HCEC 1CT (cell line): ENCODE measurements around the gene ABCA3.
A peak's percentile ranks its signal among the peaks of the same experiment; 100 is the strongest.
"Not testable (repeated sequence)": the region's sequence is repeated elsewhere in the genome, so short reads cannot be mapped to it uniquely, and the experiment has no call there.

ENCODE experiments used
- DNase-seq: peaks from one replicate; pipeline ENCODE4 v3.0.0-alpha.2; 2017

ABCA3 gene

GRCh38 chr16:2250652-2251295 is 89.8 kb downstream of the ABCA3 start:
- DNase-seq: peak; percentile 14

- DNase-seq: no peak
Observed at GRCh38 chr16:2246301-2246885, 94.1 kb downstream of the ABCA3 start.

GRCh38 chr16:2244926-2245795 is 95.4 kb downstream of the ABCA3 start:
- DNase-seq: no peak

GRCh38 chr16:2244301-2244700 is 96.2 kb downstream of the ABCA3 start:
- DNase-seq: no peak

GRCh38 chr16:2243781-2244180 is 96.7 kb downstream of the ABCA3 start:
- no peak for DNase-seq

GRCh38 chr16:2243031-2243528 is 97.4 kb downstream of the ABCA3 start:
- no peak for DNase-seq

- no peak for DNase-seq
Observed at GRCh38 chr16:2242598-2242997, 97.9 kb downstream of the ABCA3 start.

GRCh38 chr16:2240331-2240730 is 100.2 kb downstream of the ABCA3 start:
- not testable (repeated sequence) for DNase-seq

- DNase-seq: no peak
Observed at GRCh38 chr16:2238838-2239675, 101.5 kb downstream of the ABCA3 start.

- no peak for DNase-seq
Observed at GRCh38 chr16:2238150-2238837, 102.2 kb downstream of the ABCA3 start.

GRCh38 chr16:2237493-2238149 is 102.9 kb downstream of the ABCA3 start:
- no peak for DNase-seq

GRCh38 chr16:2237102-2237482 is 103.4 kb downstream of the ABCA3 start:
- DNase-seq: no peak

- no peak for DNase-seq
Observed at GRCh38 chr16:2236337-2237101, 104.0 kb downstream of the ABCA3 start, which contains the start of gene DNASE1L2. Gene DNASE1L2 (plus strand): TSS chr16:2236444. CDS start chr16:2236817, 373 bp downstream.

- DNase-seq: no peak
Observed at GRCh38 chr16:2235695-2236336, 104.7 kb downstream of the ABCA3 start.

GRCh38 chr16:2235234-2235651 is 105.3 kb downstream of the ABCA3 start:
- DNase-seq: no peak

GRCh38 chr16:2234813-2235170 is 105.7 kb downstream of the ABCA3 start:
- no peak for DNase-seq

- no peak for DNase-seq
Observed at GRCh38 chr16:2233872-2234812, 106.4 kb downstream of the ABCA3 start.

GRCh38 chr16:2233046-2233775 is 107.3 kb downstream of the ABCA3 start:
- no peak for DNase-seq
